Testis (tissue), 2 donors: Measurements from ENCODE around the gene GET4.

Source experiments
- POLR2A ChIP-seq: fragments of 450-650 bp; IDR thresholded peaks from one replicate; pipeline ENCODE4 v1.6.1; 2017; ENCODE audit warnings: antibody characterized with exemption, mild to moderate bottlenecking, moderate library complexity
- TF ChIP-seq, protein P1 (sequence below), 3 experiments: fragments of 450-650 bp in 2 of 3; fragments of 200-600 bp in 1 of 3; sonication (generic) in 1 of 3; IDR thresholded peaks; one replicate each; pipeline ENCODE4 v1.5.1; 2016 to 2019; ENCODE audit warnings: antibody characterized with exemption in 3 of 3, mild to moderate bottlenecking in 2 of 3, moderate library complexity in 1 of 3

DNA sequence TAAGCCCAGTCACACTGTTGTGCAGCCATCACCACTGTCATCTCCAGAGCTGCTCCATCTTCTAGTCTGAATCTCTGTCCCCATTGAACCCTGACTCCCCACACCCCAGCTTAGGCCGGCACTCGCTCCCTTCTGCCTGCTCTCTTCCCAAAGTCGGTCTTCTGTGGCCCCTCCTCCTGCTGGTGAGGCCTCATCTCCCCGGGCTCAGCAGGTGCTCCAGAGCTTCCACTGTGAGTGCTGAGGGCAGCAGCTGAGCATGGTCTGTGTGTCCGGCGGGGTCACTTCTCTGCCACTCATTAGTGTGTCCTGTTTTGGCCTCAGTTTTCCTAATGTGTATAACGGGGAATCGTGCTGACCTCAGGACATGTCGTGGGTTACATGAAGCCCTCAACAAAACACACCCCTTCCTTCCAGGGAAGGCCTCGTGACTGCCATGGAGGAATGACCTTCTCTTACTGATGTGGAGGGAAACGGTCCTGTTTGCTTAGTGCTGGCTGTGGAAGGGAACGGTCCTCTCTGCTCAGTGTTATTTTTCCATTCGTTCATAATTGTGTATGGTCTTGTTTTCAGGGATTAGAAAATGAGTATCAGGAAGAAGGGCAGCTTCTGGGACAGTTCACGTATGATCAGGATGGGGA is 4.3 kb upstream of the GET4 start:
- TF ChIP-seq, protein P1, sequence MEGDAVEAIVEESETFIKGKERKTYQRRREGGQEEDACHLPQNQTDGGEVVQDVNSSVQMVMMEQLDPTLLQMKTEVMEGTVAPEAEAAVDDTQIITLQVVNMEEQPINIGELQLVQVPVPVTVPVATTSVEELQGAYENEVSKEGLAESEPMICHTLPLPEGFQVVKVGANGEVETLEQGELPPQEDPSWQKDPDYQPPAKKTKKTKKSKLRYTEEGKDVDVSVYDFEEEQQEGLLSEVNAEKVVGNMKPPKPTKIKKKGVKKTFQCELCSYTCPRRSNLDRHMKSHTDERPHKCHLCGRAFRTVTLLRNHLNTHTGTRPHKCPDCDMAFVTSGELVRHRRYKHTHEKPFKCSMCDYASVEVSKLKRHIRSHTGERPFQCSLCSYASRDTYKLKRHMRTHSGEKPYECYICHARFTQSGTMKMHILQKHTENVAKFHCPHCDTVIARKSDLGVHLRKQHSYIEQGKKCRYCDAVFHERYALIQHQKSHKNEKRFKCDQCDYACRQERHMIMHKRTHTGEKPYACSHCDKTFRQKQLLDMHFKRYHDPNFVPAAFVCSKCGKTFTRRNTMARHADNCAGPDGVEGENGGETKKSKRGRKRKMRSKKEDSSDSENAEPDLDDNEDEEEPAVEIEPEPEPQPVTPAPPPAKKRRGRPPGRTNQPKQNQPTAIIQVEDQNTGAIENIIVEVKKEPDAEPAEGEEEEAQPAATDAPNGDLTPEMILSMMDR (IDR thresholded peaks at IDR 0.05), result no peak
- TF ChIP-seq POLR2A, result no peak
